H9 (cell line): Measurements from ENCODE around the gene S1PR2. TPM values are rescaled to one million over a fixed set of nuclear protein-coding genes. Genes with fewer than 3 reads are reported as not detected.
A peak's percentile ranks its signal among the peaks of the same experiment; 100 is the strongest.

Experiments
- DNase-seq: peaks from one replicate; pipeline ENCODE4 v3.0.0-alpha.2; 2017
- H2AFZ ChIP-seq: one replicate; pipeline ENCODE4 v1.6.1; 2013; ENCODE audit warnings: mild to moderate bottlenecking, low read length, control low read depth, moderate library complexity
- H2AK5ac ChIP-seq: 2 replicates; pipeline ENCODE4 v1.6.1; 2013; ENCODE audit warnings: low read length, control low read depth, mixed read lengths; ENCODE audit not compliant: insufficient read length
- H2BK120ac ChIP-seq: one replicate; pipeline ENCODE4 v1.6.1; 2013; ENCODE audit warnings: low read depth, mild to moderate bottlenecking, low read length, control low read depth, inconsistent platforms; ENCODE audit not compliant: poor library complexity, severe bottlenecking
- H2BK12ac ChIP-seq: 2 replicates; pipeline ENCODE4 v1.6.1; 2013; ENCODE audit warnings: low read length, control low read depth, mixed read lengths, low read depth; ENCODE audit not compliant: insufficient read length
- H2BK15ac ChIP-seq: 2 replicates; pipeline ENCODE4 v1.6.1; 2013; ENCODE audit warnings: low read depth, low read length, control low read depth
- H2BK20ac ChIP-seq: one replicate; pipeline ENCODE4 v1.6.1; 2013; ENCODE audit warnings: low read depth, mild to moderate bottlenecking, low read length, control low read depth, inconsistent platforms; ENCODE audit not compliant: poor library complexity, severe bottlenecking
- H2BK5ac ChIP-seq: 2 replicates; pipeline ENCODE4 v1.6.1; 2013; ENCODE audit warnings: low read length, control low read depth, mixed read lengths; ENCODE audit not compliant: insufficient read length
- H3K14ac ChIP-seq: 2 replicates; pipeline ENCODE4 v1.6.1; 2013; ENCODE audit warnings: low read length, control low read depth; ENCODE audit not compliant: insufficient read depth
- H3K18ac ChIP-seq: 2 replicates; pipeline ENCODE4 v1.6.1; 2013; ENCODE audit warnings: low read depth, mild to moderate bottlenecking, mixed read lengths, low read length, control low read depth; ENCODE audit not compliant: insufficient read length
- H3K23ac ChIP-seq: 2 replicates; pipeline ENCODE4 v1.6.1; 2013; ENCODE audit warnings: low read length, control low read depth, mixed read lengths, low read depth; ENCODE audit not compliant: insufficient read length
- H3K23me2 ChIP-seq: 2 replicates; pipeline ENCODE4 v1.6.1; 2013; ENCODE audit warnings: low read depth, mild to moderate bottlenecking, mixed read lengths, low read length, control low read depth; ENCODE audit not compliant: insufficient read length, poor library complexity, severe bottlenecking
- H3K27ac ChIP-seq: 2 replicates; pipeline ENCODE4 v1.5.1; 2013; ENCODE audit warnings: low read length, control low read depth, mixed read lengths, low read depth; ENCODE audit not compliant: insufficient read length
- H3K27me3 ChIP-seq: 2 replicates; pipeline ENCODE4 v1.6.1; 2013; ENCODE audit warnings: low read length, control low read depth, inconsistent platforms; ENCODE audit not compliant: insufficient read depth
- H3K4ac ChIP-seq: 2 replicates; pipeline ENCODE4 v1.6.1; 2013; ENCODE audit warnings: low read depth, mild to moderate bottlenecking, control low read depth, inconsistent platforms, low read length, moderate library complexity
- H3K4me1 ChIP-seq: 2 replicates; pipeline ENCODE4 v1.6.1; 2013; ENCODE audit warnings: low read length, control low read depth, inconsistent platforms; ENCODE audit not compliant: insufficient read depth
- H3K4me2 ChIP-seq: 2 replicates; pipeline ENCODE4 v1.6.1; 2013; ENCODE audit warnings: low read length, control low read depth, mixed read lengths; ENCODE audit not compliant: insufficient read length, insufficient read depth
- H3K56ac ChIP-seq: 2 replicates; pipeline ENCODE4 v1.6.1; 2013; ENCODE audit warnings: low read depth, mild to moderate bottlenecking, mixed read lengths, low read length, control low read depth; ENCODE audit not compliant: insufficient read length
- H3K79me1 ChIP-seq: 2 replicates; pipeline ENCODE4 v1.6.1; 2013; ENCODE audit warnings: low read depth, mild to moderate bottlenecking, moderate library complexity, low read length, control low read depth, inconsistent platforms; ENCODE audit not compliant: insufficient read depth, poor library complexity, severe bottlenecking
- H3K79me2 ChIP-seq: 2 replicates; pipeline ENCODE4 v1.6.1; 2013; ENCODE audit warnings: low read length, control low read depth, inconsistent platforms; ENCODE audit not compliant: insufficient read depth
- H3K9ac ChIP-seq: 2 replicates; pipeline ENCODE4 v1.6.1; 2013; ENCODE audit warnings: low read length, control low read depth, mixed read lengths; ENCODE audit not compliant: insufficient read length; ENCODE audit errors: extremely low read depth
- H3K9me3 ChIP-seq: one replicate; pipeline ENCODE4 v1.6.1; 2013; ENCODE audit warnings: low read depth, low read length, inconsistent platforms; ENCODE audit not compliant: control insufficient read depth
- H3T11ph ChIP-seq: one replicate; pipeline ENCODE4 v1.6.1; 2013; ENCODE audit warnings: mild to moderate bottlenecking, low read length, control low read depth, inconsistent platforms
- H4K20me1 ChIP-seq: one replicate; pipeline ENCODE4 v1.6.1; 2013; ENCODE audit not compliant: control insufficient read depth, insufficient read length, insufficient read depth
- H4K5ac ChIP-seq: 2 replicates; pipeline ENCODE4 v1.6.1; 2013; ENCODE audit warnings: low read depth, mild to moderate bottlenecking, mixed read lengths, low read length, control low read depth; ENCODE audit not compliant: insufficient read length
- H4K8ac ChIP-seq: replicated peaks from 2 replicates; pipeline ENCODE4 v1.6.1; 2013; ENCODE audit warnings: low read length, control low read depth, mixed read lengths, low read depth; ENCODE audit not compliant: insufficient read length
- H4K91ac ChIP-seq: 2 replicates; pipeline ENCODE4 v1.6.1; 2013; ENCODE audit warnings: low read depth, mild to moderate bottlenecking, moderate library complexity, mixed read lengths, low read length, control low read depth; ENCODE audit not compliant: insufficient read length
- H3K27ac Mint-ChIP-seq, 3 experiments: 2 replicates in 2 of 3; 3 replicates in 1 of 3; pipeline ENCODE4 v1.8.0; 2020 to 2021; ENCODE audit warnings: mixed read lengths in 3 of 3, mild to moderate bottlenecking in 1 of 3, moderate library complexity in 1 of 3
- H3K27me3 Mint-ChIP-seq: 2 replicates; pipeline ENCODE4 v1.8.0; 2021; ENCODE audit warnings: low read depth, mild to moderate bottlenecking, moderate library complexity, mixed read lengths
- H3K36me3 Mint-ChIP-seq, 3 experiments: 2 replicates in 2 of 3; 3 replicates in 1 of 3; pipeline ENCODE4 v1.8.0; 2020 to 2021; ENCODE audit warnings: low read depth in 3 of 3, mixed read lengths in 3 of 3; ENCODE audit not compliant: insufficient read depth in 1 of 3
- H3K4me1 Mint-ChIP-seq, 2 experiments: 2 replicates each; pipeline ENCODE4 v1.8.0; 2020; ENCODE audit warnings: mixed read lengths in 2 of 2
- H3K4me3 Mint-ChIP-seq, 2 experiments: 2 replicates in 1 of 2; 3 replicates in 1 of 2; pipeline ENCODE4 v1.8.0; 2020 to 2021; ENCODE audit warnings: mild to moderate bottlenecking in 2 of 2, mixed read lengths in 2 of 2, moderate library complexity in 1 of 2
- H3K9me3 Mint-ChIP-seq, 2 experiments: 2 replicates in 1 of 2; 3 replicates in 1 of 2; pipeline ENCODE4 v1.8.0; 2020; ENCODE audit warnings: mild to moderate bottlenecking in 2 of 2, mixed read lengths in 2 of 2, moderate library complexity in 1 of 2
- CTCF ChIP-seq: fragments of 200-600 bp; sonication (generic); conservative IDR thresholded peaks from 3 replicates; pipeline ENCODE4 v1.8.0; 2021; ENCODE audit warnings: antibody characterized with exemption, mild to moderate bottlenecking
- whole genome bisulfite sequencing: extraction: QIAGEN DNeasy Blood & Tissue Kit; methylation state at CpG from one replicate; pipeline ENCODE4 v1.1.7; 2013; ENCODE audit warnings: missing lambda C conversion rate, low lambda C conversion rate, mixed read lengths; ENCODE audit not compliant: insufficient read length; ENCODE audit errors: extremely low coverage; 5-methylcytosine and 5-hydroxymethylcytosine counted together
- long read RNA-seq: library from polyadenylated mRNA; unstranded; transcript quantifications from one replicate; pipeline ENCODE4 v2.0.0, GENCODE V29; 2020
- total RNA-seq: library from RNA; stranded (reverse); gene quantifications from 2 replicates; pipeline ENCODE4 v1.2.1, GENCODE V29; 2021

Gene S1PR2
- total RNA-seq: 11.5 and 12.8 TPM in 2 replicates
- long read RNA-seq, partial matches to known transcripts: 0 of 2 reads
- long read RNA-seq, other reads (novel, unspliced or antisense): 1 of 2 reads

- Mint-ChIP-seq H3K27ac (peak within 1 kb of the TSS; percentile 76 to 91 (median 89); a peak in 6 of 7 replicates), H3K4me1 (peaks cover 8 to 18% of the 10 kb centered on the region in 2 experiments), H3K9me3 (no peaks in the 10 kb centered on the region), H3K4me3 (peak within 1 kb of the TSS; percentile 72 to 85), H3K27me3 (no peaks in the 10 kb centered on the region; the same call in none of the 2 replicates), H3K36me3 (no peaks in the 10 kb centered on the region)
- H3K18ac ChIP-seq: peak within 1 kb of the TSS; percentile 91
- no peak within 1 kb of the TSS; the same call in 1 of the 2 replicates for H2BK15ac ChIP-seq
- H2BK5ac ChIP-seq: no peak within 1 kb of the TSS
- H3K79me2 ChIP-seq: no peaks in the 10 kb centered on the region
- H2BK12ac ChIP-seq: no peak within 1 kb of the TSS
- H3K4me2 ChIP-seq: peak within 1 kb of the TSS; percentile 69
- 0 out of 3 replicates have a peak, but pooled peaks have one; percentile 10 for TF ChIP-seq CTCF
- no CpG with 5 or more reads among the region's 73 CpGs for WGBS
- no peak within 1 kb of the TSS for H2BK120ac ChIP-seq
- no peaks in the 10 kb centered on the region for H3K27me3 ChIP-seq
- H4K8ac ChIP-seq: no peak within 1 kb of the TSS
- H3K23me2 ChIP-seq: peaks cover 13% of the 10 kb centered on the region
- H2AK5ac ChIP-seq: no peak within 1 kb of the TSS
- H3K23ac ChIP-seq: no peak within 1 kb of the TSS
- H4K20me1 ChIP-seq: no peaks in the 10 kb centered on the region
- H2BK20ac ChIP-seq: no peak within 1 kb of the TSS
- H3K14ac ChIP-seq: peak within 1 kb of the TSS; percentile 85
- no peak within 1 kb of the TSS; the same call in 1 of the 2 replicates for H3K4ac ChIP-seq
- H3K9me3 ChIP-seq: no peaks in the 10 kb centered on the region
- peak; percentile 86 for DNase-seq
- H3K27ac ChIP-seq: no peak within 1 kb of the TSS
- no peak within 1 kb of the TSS for H3K56ac ChIP-seq
- H2AFZ ChIP-seq: no peak within 1 kb of the TSS
- peak within 1 kb of the TSS; percentile 91 for H4K5ac ChIP-seq
- H3T11ph ChIP-seq: no peak within 1 kb of the TSS
- H3K9ac ChIP-seq: peak within 1 kb of the TSS; percentile 71
- H3K4me1 ChIP-seq: no peaks in the 10 kb centered on the region
- no peaks in the 10 kb centered on the region for H3K79me1 ChIP-seq
- H4K91ac ChIP-seq: peak within 1 kb of the TSS; percentile 81
Observed at GRCh38 chr19:10230861-10231611, at the start of gene S1PR2. TSS of gene S1PR2 (minus strand) at chr19:10231331. CDS start at chr19:10224905, 6,426 bp downstream.
